Adrenal gland (tissue), 12 donors: ENCODE results near the gene CYRIA. TPM values are rescaled to one million over a fixed set of nuclear protein-coding genes. Genes with fewer than 3 reads are reported as not detected.

Experiments used
- DNase-seq, 7 donors: peaks; one replicate each; pipeline ENCODE4 v3.0.0-alpha.2; 2019 to 2020
- H3K27ac ChIP-seq, 5 donors: fragments of 200-600 bp; sonication (generic) in 4 of 5; 1 replicate in 3 of 5; 2 replicates in 2 of 5; pipeline versions ENCODE4 v1.5.1 to v1.8.0; 2016 to 2020; ENCODE audit warnings: mild to moderate bottlenecking in 1 of 5
- H3K27me3 ChIP-seq: fragments of 200-600 bp; 2 replicates; pipeline ENCODE4 v1.8.0; 2021
- H3K36me3 ChIP-seq, 2 donors: fragments of 200-600 bp; replicated peaks in 1 of 2; 1 replicate in 1 of 2; 2 replicates in 1 of 2; pipeline versions ENCODE4 v1.5.1 to v1.8.0; 2018 to 2022
- H3K4me1 ChIP-seq, 2 donors: fragments of 200-600 bp; replicated peaks in 1 of 2; 1 replicate in 1 of 2; 2 replicates in 1 of 2; pipeline versions ENCODE4 v1.5.1 to v1.8.0; 2018 to 2021
- H3K4me3 ChIP-seq, 4 donors: fragments of 200-600 bp; sonication (generic) in 3 of 4; one replicate each; pipeline ENCODE4 v1.5.1; 2016 to 2018
- H3K9me3 ChIP-seq, 3 donors: fragments of 200-600 bp; sonication (generic) in 1 of 3; replicated peaks in 1 of 3; 1 replicate in 2 of 3; 2 replicates in 1 of 3; pipeline versions ENCODE4 v1.5.1 to v1.8.0; 2016 to 2021
- CTCF ChIP-seq, 6 experiments: fragments of 450-650 bp in 4 of 6; fragments of 200-600 bp in 2 of 6; sonication (generic) in 1 of 6; IDR thresholded peaks; 1 replicate in 5 of 6; 2 replicates in 1 of 6; pipeline versions ENCODE4 v1.5.1 to v1.8.0; 2016 to 2021; ENCODE audit warnings: antibody characterized with exemption in 6 of 6, mild to moderate bottlenecking in 2 of 6, moderate library complexity in 1 of 6
- POLR2A ChIP-seq, 2 donors: fragments of 450-650 bp; IDR thresholded peaks; one replicate each; pipeline ENCODE4 v1.6.1; 2017; ENCODE audit warnings: antibody characterized with exemption in 2 of 2, mild to moderate bottlenecking in 2 of 2, moderate library complexity in 1 of 2
- WGBS, 4 donors: extraction: QIAGEN DNeasy Blood & Tissue Kit in 2 of 4; methylation state at CpG; one replicate each; pipeline versions ENCODE4 v1.1.5 to v1.1.7; 2013 to 2017; 5-methylcytosine and 5-hydroxymethylcytosine counted together
- intact Hi-C, 2 donors: fragments of 100-400 bp; cut with DNase I; formaldehyde crosslinking; loops; one replicate each; pipeline versions ENCODE4 v1.14.1 to v1.15.0; 2022 to 2023
- polyA plus RNA-seq, 3 donors: library from polyadenylated mRNA; stranded (reverse); fragments of 200-250 nt in 2 of 3; fragments of 350-450 nt in 1 of 3; fragmentation: Illumina TruSeq in 1 of 3; extraction: RNeasy Lipid Tissue Mini Kit (QIAGEN cat#74804) in 1 of 3; gene quantifications; one replicate each; pipeline ENCODE4 v1.2.3, GENCODE V29; 2013 to 2014
- total RNA-seq, 9 donors: library from RNA; depleted of rRNA in 4 of 9; stranded (reverse); fragments of >200 nt in 4 of 9; fragments of 120-200 nt in 1 of 9; fragmentation: NEBNext Ultra II Directional in 1 of 9; extraction: Animal tissue kit (Norgen Biotek cat#: 25700) in 1 of 9; gene quantifications; one replicate each; pipeline versions ENCODE4 v1.1.0 to v1.2.4, GENCODE V29; 2013 to 2023
- donor health status: healthy with polysubstance abuse.
- donor health status: Bipolar disorder and iron deficiency.
- donor health status: DM: yes; HTN: yes; CAD: no.
- donor health status: DM: no; HTN: no; CAD: no.
- donor health status: DM: no; HTN: no; CAD: no.
- donor health status: DM: yes; HTN: yes; CAD: no.

The CYRIA gene
- total and polyA plus RNA-seq, 12 donors = 2.4 to 31.0 (median 17.9) TPM

GRCh38 chr2:16635791-16636699, 29.6 kb downstream of the CYRIA start:
- Histone ChIP-seq H3K27me3 (no peaks in the 10 kb centered on the region), H3K4me3 (no peak overlapping the region), H3K4me1 (peaks cover 34 to 58% of the 10 kb centered on the region in 2 donors), H3K9me3 (no peaks in the 10 kb centered on the region), H3K27ac (peak overlapping the region in 3 of 5 donors; percentile 29 to 75 (median 64)), H3K36me3 (no peaks in the 10 kb centered on the region)
- TF ChIP-seq POLR2A (IDR thresholded peaks at IDR 0.05) (no peak), CTCF (IDR thresholded peaks at IDR 0.05) (no peak)
- intact Hi-C loops = no loop called here
- no peak for DNase-seq
- WGBS, 4 donors = 66 to 73% (median 70%) methylated on average over 13 to 15 of the region's 15 CpGs

- H3K27me3 ChIP-seq = no peaks in the 10 kb centered on the region
- H3K27ac ChIP-seq = no peak overlapping the region
- 55 to 80% (median 61%) methylated on average over 7 of the region's 7 CpGs for WGBS, 4 donors
- no peak overlapping the region for H3K4me3 ChIP-seq
- intact Hi-C loops = no loop called here
- peaks cover 24 to 47% of the 10 kb centered on the region in 2 donors for H3K4me1 ChIP-seq
- DNase-seq = peak in 1 of 7 donors; percentile 40
- H3K36me3 ChIP-seq = no peaks in the 10 kb centered on the region
- H3K9me3 ChIP-seq = no peaks in the 10 kb centered on the region
- TF ChIP-seq POLR2A (IDR thresholded peaks at IDR 0.05) (no peak), CTCF (IDR thresholded peaks at IDR 0.05) (no peak)
Observed at GRCh38 chr2:16633621-16634430, 31.8 kb downstream of the CYRIA start.

GRCh38 chr2:16632598-16632997, 33.0 kb downstream of the CYRIA start:
- no peak overlapping the region for H3K4me3 ChIP-seq
- no peaks in the 10 kb centered on the region for H3K27me3 ChIP-seq
- intact Hi-C loops = no loop called here
- no peaks in the 10 kb centered on the region for H3K36me3 ChIP-seq
- no peaks in the 10 kb centered on the region for H3K9me3 ChIP-seq
- DNase-seq = no peak
- TF ChIP-seq CTCF (IDR thresholded peaks at IDR 0.05) = no peak
- no peak for TF ChIP-seq POLR2A (IDR thresholded peaks at IDR 0.05)
- peaks cover 24 to 58% of the 10 kb centered on the region in 2 donors for H3K4me1 ChIP-seq
- WGBS, 4 donors = 53 to 76% (median 65%) methylated on average over 7 of the region's 7 CpGs
- H3K27ac ChIP-seq = no peak overlapping the region

- H3K9me3 ChIP-seq = no peaks in the 10 kb centered on the region
- intact Hi-C loops = no loop called here
Observed at GRCh38 chr2:16630463-16630862, 35.2 kb downstream of the CYRIA start.

More at GRCh38 chr2:16630463-16630862, 35.2 kb downstream of the CYRIA start:
- 75 to 84% (median 78%) methylated on average over 2 to 3 of the region's 3 CpGs for WGBS, 4 donors
- DNase-seq = no peak
- Histone ChIP-seq H3K36me3 (no peaks in the 10 kb centered on the region), H3K4me1 (peaks cover 41 to 69% of the 10 kb centered on the region in 2 donors), H3K27me3 (no peaks in the 10 kb centered on the region), H3K27ac (peak overlapping the region in 1 of 5 donors; percentile 1), H3K4me3 (no peak overlapping the region)
- TF ChIP-seq POLR2A (IDR thresholded peaks at IDR 0.05) (no peak), CTCF (IDR thresholded peaks at IDR 0.05) (peak in 2 of 6 experiments; percentile 13 to 25)
